HEK293T (cell line): Measurements from ENCODE around the gene RHBDL3.
A peak's percentile ranks its signal among the peaks of the same experiment; 100 is the strongest.

Source experiments
- CTCF ChIA-PET: fragments of 350-600 bp; formaldehyde crosslinking; extraction: SDS; loops from one replicate; lab custom pipeline; 2021; ENCODE audit warnings: antibody characterized with exemption, inconsistent platforms; lab: Yijun Ruan, JAX
- POLR2A ChIA-PET: fragments of 350-600 bp; formaldehyde crosslinking; extraction: SDS; loops from one replicate; lab custom pipeline; 2020; ENCODE audit warnings: antibody characterized with exemption, inconsistent platforms; lab: Yijun Ruan, JAX
- DNase-seq: peaks from one replicate; pipeline ENCODE4 v3.0.0; 2012; ENCODE audit warnings: mixed read lengths; ENCODE audit errors: extremely low spot score
- ARNT ChIP-seq: fragments of 450-650 bp; IDR thresholded peaks from 2 replicates; pipeline ENCODE4 v1.6.1; 2017; ENCODE audit warnings: mild to moderate bottlenecking
- BHLHE40 ChIP-seq: fragments of 450-650 bp; IDR thresholded peaks from 2 replicates; pipeline ENCODE4 v1.6.1; 2016; ENCODE audit warnings: mild to moderate bottlenecking, moderate library complexity, borderline replicate concordance
- CTBP1 ChIP-seq: fragments of 450-650 bp; IDR thresholded peaks from 2 replicates; pipeline ENCODE4 v1.6.1; 2016; ENCODE audit warnings: borderline replicate concordance
- ELF4 ChIP-seq: fragments of 450-650 bp; IDR thresholded peaks from 2 replicates; pipeline ENCODE4 v1.6.1; 2017; ENCODE audit warnings: antibody characterized with exemption
- FOXA1 ChIP-seq: fragments of 450-650 bp; IDR thresholded peaks from 2 replicates; pipeline ENCODE4 v1.6.1; 2016; ENCODE audit warnings: mild to moderate bottlenecking
- FOXK2 ChIP-seq: fragments of 450-650 bp; IDR thresholded peaks from 2 replicates; pipeline ENCODE4 v1.6.1; 2016; ENCODE audit warnings: mild to moderate bottlenecking
- FOXM1 ChIP-seq: fragments of 450-650 bp; IDR thresholded peaks from 2 replicates; pipeline ENCODE4 v1.6.1; 2017; ENCODE audit warnings: mild to moderate bottlenecking, borderline replicate concordance
- HDGF ChIP-seq: fragments of 450-650 bp; IDR thresholded peaks from 2 replicates; pipeline ENCODE4 v1.6.1; 2017; ENCODE audit warnings: antibody characterized with exemption, borderline replicate concordance
- L3MBTL2 ChIP-seq: fragments of 450-650 bp; conservative IDR thresholded peaks from 2 replicates; pipeline ENCODE4 v1.6.1; 2016; ENCODE audit warnings: mild to moderate bottlenecking
- LEF1 ChIP-seq: fragments of 450-650 bp; IDR thresholded peaks from 2 replicates; pipeline ENCODE4 v1.6.1; 2017; ENCODE audit warnings: mild to moderate bottlenecking, borderline replicate concordance
- NFRKB ChIP-seq: fragments of 450-650 bp; IDR thresholded peaks from 2 replicates; pipeline ENCODE4 v1.6.1; 2016; ENCODE audit warnings: mild to moderate bottlenecking, moderate library complexity
- PKNOX1 ChIP-seq: fragments of 450-650 bp; IDR thresholded peaks from 2 replicates; pipeline ENCODE4 v1.6.1; 2016
- SP1 ChIP-seq: fragments of 450-650 bp; IDR thresholded peaks from 2 replicates; pipeline ENCODE4 v1.6.1; 2017
- SUZ12 ChIP-seq: fragments of 450-650 bp; IDR thresholded peaks from 2 replicates; pipeline ENCODE4 v1.6.1; 2016; ENCODE audit warnings: mild to moderate bottlenecking
- TARDBP ChIP-seq: fragments of 450-650 bp; IDR thresholded peaks from 2 replicates; pipeline ENCODE4 v1.6.1; 2016
- ZNF384 ChIP-seq: fragments of 450-650 bp; IDR thresholded peaks from 2 replicates; pipeline ENCODE4 v1.6.1; 2016

Gene RHBDL3

DNA sequence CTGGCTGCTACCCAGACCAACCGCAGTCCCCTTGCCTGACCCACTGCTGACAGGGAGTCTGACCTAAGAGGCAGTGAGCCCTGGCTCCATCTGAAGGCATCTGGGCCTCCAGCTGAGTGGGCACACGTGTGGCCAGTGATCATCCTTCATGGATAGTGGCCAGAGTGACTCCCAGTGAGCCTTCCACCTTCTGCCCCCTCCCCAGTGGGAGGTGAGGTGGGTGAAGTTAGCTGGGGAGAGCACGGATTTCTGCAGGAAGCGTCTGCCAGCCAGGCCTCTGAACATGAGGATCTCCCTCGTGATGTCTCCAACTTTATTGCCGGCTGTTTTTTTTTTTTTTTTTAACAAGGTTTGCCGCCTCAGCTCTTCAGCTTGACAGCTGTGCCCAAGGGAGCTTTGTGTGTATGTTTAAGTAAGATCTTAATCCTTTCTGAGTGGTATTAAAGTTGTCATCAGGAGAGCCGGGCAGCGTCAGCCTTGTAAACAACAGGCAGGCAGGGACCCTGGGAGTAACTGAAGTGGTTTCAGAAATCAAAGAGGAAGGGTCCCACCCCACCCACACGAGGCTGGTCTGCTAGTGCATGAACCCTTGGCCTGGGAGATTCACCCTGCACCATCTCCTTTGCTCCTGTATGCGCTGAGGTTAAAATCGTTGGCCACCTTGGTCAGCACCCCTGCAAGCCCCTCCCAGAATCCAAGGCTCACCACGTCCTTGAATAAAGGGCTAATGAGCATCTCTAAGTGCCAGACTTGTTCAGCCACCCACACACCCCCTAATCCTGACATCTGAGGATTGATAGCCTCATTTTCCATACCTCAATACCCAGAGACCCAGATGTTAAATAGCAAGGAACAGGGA is 33.3 kb downstream of the RHBDL3 start:
- CTCF ChIA-PET = interaction anchor here (0.9 to 1.5 kb wide), 3 partner anchors 20 to 46 kb away, joined by 4 to 9 read pairs (median 5); no protein-coding TSS in a partner anchor
- peak; percentile 35 for DNase-seq
- POLR2A ChIA-PET = interaction anchor here (0.9 to 1.4 kb wide), 5 partner anchors 9 to 43 kb away, joined by 3 read pairs; partner anchors contain the start of gene C17orf75
- TF ChIP-seq SUZ12 (no peak), ARNT (no peak), FOXM1 (no peak), FOXK2 (no peak), BHLHE40 (no peak), ZNF384 (peak; percentile 97), PKNOX1 (peak; percentile 83), TARDBP (no peak), L3MBTL2 (peak; percentile 59; the same call in 1 of the 2 replicates), ELF4 (no peak), HDGF (no peak), CTBP1 (peak; percentile 79; the same call in 1 of the 2 replicates), FOXA1 (no peak), SP1 (no peak), NFRKB (no peak)

GRCh38 chr17:32299580-32300164 is 34.0 kb downstream of the RHBDL3 start:
- ChIA-PET POLR2A (interaction anchor here (0.9 to 1.4 kb wide), 3 partner anchors 10 to 42 kb away, joined by 3 read pairs; partner anchors contain the start of gene C17orf75), CTCF (interaction anchor here (0.9 to 1.5 kb wide), 2 partner anchors 19 to 47 kb away, joined by 4 to 5 read pairs; no protein-coding TSS in a partner anchor)
- DNase-seq = no peak
- TF ChIP-seq L3MBTL2 (no peak), FOXA1 (no peak), PKNOX1 (no peak), ZNF384 (no peak), NFRKB (no peak), ELF4 (no peak), LEF1 (no peak), CTBP1 (no peak), HDGF (no peak), ARNT (no peak), FOXK2 (no peak), SP1 (no peak), FOXM1 (no peak), BHLHE40 (no peak), TARDBP (no peak), SUZ12 (no peak)

- TF ChIP-seq LEF1 (no peak), ZNF384 (no peak), SUZ12 (no peak), BHLHE40 (no peak), L3MBTL2 (no peak), PKNOX1 (no peak), FOXA1 (no peak), NFRKB (no peak), SP1 (no peak), CTBP1 (no peak), FOXK2 (no peak)
- CTCF ChIA-PET = interaction anchor here (1.4 kb wide), 1 partner anchor 49 kb away, joined by 4 read pairs; no protein-coding TSS in a partner anchor
- no peak for DNase-seq
- POLR2A ChIA-PET = no interaction called here
Observed at GRCh38 chr17:32302037-32302436, 36.4 kb downstream of the RHBDL3 start.

GRCh38 chr17:32302860-32303649 is 37.4 kb downstream of the RHBDL3 start:
- DNase-seq = no peak
- no peak for TF ChIP-seq TARDBP
- no peak for TF ChIP-seq FOXA1
- TF ChIP-seq L3MBTL2 = no peak; the same call in 1 of the 2 replicates
- peak; percentile 86 for TF ChIP-seq PKNOX1
- ChIA-PET CTCF (interaction anchor here (1.4 kb wide), 1 partner anchor 50 kb away, joined by 4 read pairs; no protein-coding TSS in a partner anchor), POLR2A (interaction anchor here (0.6 to 1.4 kb wide), 2 partner anchors 46 to 141 kb away, joined by 3 read pairs; no protein-coding TSS in a partner anchor)

DNA sequence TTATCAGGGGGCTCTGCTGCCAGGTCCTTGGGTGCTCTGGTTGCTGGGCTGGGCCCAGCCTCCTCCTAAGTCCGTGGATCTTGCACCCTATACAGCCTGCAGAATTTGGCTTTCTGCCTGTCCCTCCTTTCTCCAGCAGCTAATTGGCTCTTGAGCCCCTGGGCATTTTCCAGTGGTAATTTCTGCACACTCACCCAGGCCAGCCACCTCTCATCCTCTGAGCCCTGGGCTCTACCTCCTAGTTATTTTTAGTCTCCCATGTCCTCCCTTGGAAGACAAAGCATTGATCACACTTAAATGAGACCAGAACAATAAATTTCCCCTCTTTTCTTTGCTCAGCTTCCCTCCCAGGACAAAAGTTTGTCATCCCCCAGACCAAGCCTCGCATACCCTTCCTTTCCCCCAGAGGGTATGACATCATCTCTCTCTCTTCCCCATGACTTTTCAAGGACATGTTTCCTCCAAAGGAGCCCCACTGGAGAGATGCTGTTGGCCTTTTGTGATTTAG is 38.2 kb downstream of the RHBDL3 start:
- ChIA-PET POLR2A (interaction anchor here (0.6 to 1.4 kb wide), 2 partner anchors 45 to 140 kb away, joined by 3 read pairs; no protein-coding TSS in a partner anchor), CTCF (no interaction called here)
- DNase-seq = no peak
- TF ChIP-seq ARNT (no peak), CTBP1 (no peak), PKNOX1 (no peak)
